Muscle of arm (tissue), 12 donors: ENCODE results near the gene FAM114A2. TPM values are rescaled to one million over a fixed set of nuclear protein-coding genes. Genes with fewer than 3 reads are reported as not detected.
"Not testable (repeated sequence)": the region's sequence is repeated elsewhere in the genome, so short reads cannot be mapped to it uniquely, and the experiment has no call there.

ENCODE experiments used
- DNase-seq: peaks from one replicate; pipeline ENCODE4 v3.0.0-alpha.2; 2013
- polyA plus RNA-seq, 12 donors: library from polyadenylated mRNA; unstranded; fragments of 120-200 nt; gene quantifications; one replicate each; pipeline ENCODE4 v1.2.1, GENCODE V29; 2013; ENCODE audit not compliant: insufficient read length in 12 of 12

Gene FAM114A2
- polyA plus RNA-seq, 12 donors = 17.7 to 33.6 (median 21.4) TPM; not detected in 1

DNA sequence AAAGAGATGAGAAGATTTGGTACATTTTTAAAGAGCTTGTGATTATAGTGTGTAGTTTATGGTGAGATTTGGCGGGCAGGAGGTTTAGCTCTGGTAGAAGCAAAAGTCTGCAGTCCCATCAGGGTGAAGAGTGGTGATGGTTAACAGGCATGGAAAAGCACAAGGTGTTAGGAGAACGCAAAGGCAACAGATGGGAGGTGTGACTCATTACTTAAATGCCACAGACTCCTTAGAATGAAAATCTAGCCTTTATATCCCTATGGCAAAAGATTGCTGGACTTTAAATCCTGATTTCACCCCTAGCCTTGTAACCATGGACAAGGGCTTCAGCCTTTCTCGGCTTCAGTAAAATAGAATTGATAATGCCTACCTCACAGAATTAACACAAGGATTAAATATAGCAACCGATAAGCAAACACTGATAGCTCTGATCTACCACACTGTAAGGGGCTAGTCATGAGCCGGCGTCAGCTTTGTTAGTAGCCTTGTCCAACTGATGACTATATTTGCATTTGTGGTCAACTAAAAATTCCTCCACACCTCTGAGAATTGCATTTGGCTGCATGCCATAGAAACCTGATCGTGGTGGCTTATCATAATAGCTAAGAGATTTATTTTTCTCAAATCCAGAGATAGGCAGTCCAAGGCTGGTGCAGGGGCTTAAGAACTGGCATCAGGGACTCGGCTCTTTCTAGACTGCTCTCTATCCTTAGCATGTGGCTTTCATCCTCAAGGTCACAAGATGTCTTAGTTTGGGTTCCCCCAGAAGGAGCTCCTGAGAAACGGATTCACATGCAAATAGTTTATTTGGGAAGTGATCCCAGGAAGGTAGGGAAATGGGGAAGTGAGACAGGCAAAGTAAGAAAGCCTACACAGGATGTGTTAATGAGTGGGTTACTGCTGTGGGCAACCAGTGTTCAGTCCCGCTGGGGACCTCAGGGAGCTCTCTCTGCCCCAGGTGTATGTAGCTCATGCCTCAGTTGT, 19.6 kb upstream of the FAM114A2 start:
- DNase-seq = no peak

DNA sequence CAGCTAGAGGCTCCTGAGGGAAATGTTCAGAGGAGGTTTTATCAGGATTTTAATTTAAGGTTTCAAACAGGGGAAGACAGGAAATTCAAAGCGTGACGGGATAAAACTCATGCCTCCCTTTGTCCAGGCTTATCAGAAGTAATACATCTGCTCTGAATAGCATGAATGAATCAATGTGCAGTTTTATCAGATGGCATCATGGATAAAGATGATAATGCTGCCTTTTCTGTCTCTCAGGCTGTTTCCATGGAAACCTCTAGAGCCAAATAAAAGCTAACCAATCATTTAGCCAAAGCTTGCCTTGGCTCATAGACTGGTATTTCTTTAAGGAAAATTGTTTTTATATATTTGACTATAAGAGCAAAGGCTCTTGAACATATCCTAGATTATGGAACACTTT, 16.5 kb upstream of the FAM114A2 start:
- DNase-seq = no peak

DNA sequence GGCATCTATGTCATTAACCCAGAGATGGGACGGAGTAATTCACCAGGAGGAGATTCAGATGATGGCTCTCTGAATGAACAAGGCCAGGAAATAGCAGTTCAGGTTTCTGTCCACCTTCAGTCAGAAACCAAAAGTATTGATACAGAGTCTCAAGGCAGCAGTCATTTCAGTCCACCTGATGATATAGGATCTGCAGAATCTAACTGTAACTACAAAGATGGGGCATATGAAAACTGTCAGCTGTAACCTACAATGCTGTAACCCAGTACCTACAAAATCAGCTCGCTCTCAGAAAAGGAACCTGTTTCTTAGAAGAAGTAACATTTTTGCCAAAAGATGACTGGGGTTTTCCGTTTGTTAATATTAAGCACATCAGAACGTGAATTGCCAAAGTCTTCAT, 14.8 kb upstream of the FAM114A2 start:
- no peak for DNase-seq

- no peak for DNase-seq
Measured at GRCh38 chr5:154049636-154050035, 10.9 kb upstream of the FAM114A2 start.

DNA sequence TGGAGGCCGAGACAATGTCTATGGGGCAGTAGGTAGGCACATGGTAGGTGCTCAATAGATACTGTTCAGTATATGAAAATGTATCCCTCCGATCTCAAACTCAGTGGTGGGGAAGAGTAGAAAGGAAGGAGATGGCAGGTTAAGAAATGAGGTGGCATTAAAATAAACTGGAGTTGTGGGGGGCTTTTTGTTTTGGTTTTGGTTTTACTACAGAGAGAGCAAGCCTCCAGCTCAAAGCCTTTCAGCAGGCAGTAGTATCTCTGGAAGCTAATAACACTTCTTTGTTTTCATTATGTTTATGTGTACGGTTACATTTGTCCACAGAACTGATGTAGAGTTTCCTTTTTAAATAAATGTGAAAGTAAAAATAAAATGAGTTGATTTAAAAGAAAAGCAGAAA, 8.6 kb upstream of the FAM114A2 start:
- DNase-seq = no peak

DNA sequence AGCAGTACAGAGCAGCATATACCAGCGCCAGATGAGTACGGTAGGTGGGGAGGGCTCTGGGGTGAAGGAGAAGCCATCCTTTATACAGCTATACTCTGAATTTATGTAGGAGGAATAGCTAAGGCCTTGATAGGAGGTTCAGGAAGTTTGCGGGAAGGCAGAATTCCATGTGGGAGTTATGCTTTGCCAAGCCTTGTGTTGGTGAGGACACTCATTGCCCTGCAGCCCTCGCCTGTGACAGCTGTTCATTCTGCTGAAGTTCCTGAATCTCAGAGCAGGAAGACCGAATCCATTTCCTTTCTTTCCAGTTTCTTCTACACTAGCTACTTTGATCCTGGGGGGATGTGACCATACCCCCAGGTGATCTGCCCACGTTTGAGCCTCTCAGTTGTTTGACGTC, 7.8 kb upstream of the FAM114A2 start:
- no peak for DNase-seq

GRCh38 chr5:154044581-154044980, 5.9 kb upstream of the FAM114A2 start:
- DNase-seq = no peak

- DNase-seq = no peak
Measured at GRCh38 chr5:154044099-154044498, 5.4 kb upstream of the FAM114A2 start.

GRCh38 chr5:154042766-154043165, 4.1 kb upstream of the FAM114A2 start:
- peak; percentile 14 for DNase-seq

- no peak for DNase-seq
Measured at GRCh38 chr5:154039458-154039829, 734 bp upstream of the FAM114A2 start.

- no peak for DNase-seq
Measured at GRCh38 chr5:154038261-154038706, 426 bp downstream of the FAM114A2 start.

- no peak for DNase-seq
Measured at GRCh38 chr5:154034944-154035343, 3.8 kb downstream of the FAM114A2 start.

- DNase-seq = no peak
Measured at GRCh38 chr5:154031937-154032489, 6.7 kb downstream of the FAM114A2 start.

DNA sequence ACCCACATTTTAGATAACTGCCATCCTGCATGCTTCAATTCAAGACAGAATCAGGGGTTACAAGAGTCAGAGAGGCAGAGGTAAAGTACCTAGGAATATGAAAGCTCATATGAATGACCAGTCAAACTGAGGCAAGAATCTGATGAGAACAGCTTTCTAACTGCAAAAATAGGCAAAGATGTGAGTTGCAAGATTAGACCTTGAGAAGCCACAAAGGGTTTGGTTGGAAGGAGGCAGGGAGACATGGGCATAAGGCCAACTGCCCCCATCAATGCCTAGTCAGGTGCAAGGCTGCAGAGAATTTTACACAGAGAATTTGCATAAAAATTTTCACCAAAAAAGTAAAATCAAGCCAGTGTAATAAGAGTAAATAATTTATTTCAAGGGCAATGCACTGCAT, 12.8 kb downstream of the FAM114A2 start:
- DNase-seq = no peak

DNA sequence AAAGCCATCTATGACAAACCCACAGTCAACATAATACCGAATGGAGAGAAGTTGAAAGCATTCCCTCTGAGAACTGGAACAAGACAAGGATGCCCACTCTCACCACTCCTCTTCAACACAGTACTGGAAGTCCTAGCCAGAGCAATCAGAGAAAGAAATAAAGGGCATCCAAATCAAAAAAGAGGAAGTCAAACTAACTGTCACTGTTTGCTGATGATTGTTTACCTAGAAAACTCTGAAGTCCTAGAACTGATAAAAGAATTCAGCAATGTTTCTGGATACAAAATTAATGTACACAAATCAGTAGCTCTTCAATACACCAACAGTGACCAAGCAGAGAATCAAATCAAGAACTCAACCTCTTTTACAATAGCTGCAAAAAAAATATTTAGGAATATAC, 19.8 kb downstream of the FAM114A2 start:
- DNase-seq = not testable (repeated sequence)

DNA sequence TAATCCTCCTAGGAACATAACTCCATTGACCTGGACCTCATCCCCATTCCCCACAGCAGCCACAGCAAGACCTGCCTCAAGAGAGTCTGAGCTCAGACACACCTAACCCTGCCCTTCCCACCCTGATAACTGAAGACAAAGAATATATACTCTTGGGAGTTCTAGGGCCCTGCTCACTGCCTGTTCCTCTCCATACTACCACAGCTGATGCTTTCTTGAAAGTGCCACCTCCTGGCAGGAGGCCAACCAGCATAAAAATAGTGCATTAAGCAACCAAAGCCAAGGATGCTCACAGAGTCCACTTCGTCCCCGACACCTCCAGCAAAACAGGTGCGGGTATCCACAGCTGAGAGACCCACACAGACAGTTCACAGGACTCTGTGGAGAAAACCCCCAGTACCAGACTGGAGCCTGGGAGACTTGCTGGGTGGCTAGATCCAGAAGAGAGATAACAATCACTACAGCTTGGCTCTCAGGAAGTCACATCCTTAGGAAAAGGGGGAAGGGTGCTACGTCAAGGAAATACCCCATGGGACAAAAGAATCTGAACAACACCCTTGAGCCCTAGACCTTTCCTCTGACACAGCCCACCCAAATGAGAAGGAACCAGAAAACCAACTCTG, 23.5 kb downstream of the FAM114A2 start:
- no peak for DNase-seq

GRCh38 chr5:154010660-154011059, 28.1 kb downstream of the FAM114A2 start:
- DNase-seq = no peak

DNA sequence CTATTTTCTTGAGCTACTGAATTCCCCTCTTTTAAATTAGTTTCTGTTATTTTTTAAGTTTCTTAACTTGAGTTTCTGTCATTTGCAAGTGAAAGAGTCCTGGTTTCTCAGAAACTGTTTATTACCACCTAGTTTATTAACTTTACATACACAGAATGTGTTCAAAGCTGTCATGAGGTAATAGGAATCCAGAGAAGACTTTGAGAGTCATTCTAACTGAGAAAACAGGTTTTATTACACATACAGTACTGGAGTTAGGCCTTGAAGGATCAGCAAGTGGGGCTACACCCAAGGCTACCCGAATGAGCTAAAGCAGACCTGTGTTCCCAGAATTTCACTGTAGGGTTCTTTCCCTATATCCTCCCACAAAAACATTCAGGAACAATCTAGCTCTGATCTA, 33.1 kb downstream of the FAM114A2 start:
- DNase-seq = no peak

DNA sequence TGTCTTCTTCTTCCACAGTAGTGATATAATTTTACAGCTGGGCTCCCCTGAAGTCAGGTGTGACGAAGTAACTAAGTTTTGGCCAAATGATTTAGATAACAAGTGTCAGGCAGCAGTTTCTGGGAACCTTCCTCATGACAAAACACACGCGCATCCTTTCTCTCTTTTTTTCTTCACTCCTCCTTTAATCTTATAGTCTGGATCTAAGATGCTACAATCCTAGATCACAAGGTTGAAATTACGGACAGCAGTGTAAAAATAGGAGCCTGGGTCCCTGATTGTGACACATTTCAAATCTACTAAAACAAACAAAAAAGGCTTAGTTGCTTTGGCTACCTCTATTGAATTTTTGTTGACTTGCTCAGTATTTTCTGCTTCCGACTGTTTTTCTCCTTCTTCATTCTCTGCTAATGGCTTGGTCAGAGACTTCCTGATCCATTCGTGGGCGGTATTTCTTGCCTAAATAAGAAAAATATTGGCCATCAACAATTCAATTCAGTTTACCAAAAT, 36.1 kb downstream of the FAM114A2 start:
- peak; percentile 1 for DNase-seq

GRCh38 chr5:154002093-154002492, 36.6 kb downstream of the FAM114A2 start:
- peak; percentile 12 for DNase-seq

- no peak for DNase-seq
Measured at GRCh38 chr5:154000703-154001102, 38.0 kb downstream of the FAM114A2 start.

DNA sequence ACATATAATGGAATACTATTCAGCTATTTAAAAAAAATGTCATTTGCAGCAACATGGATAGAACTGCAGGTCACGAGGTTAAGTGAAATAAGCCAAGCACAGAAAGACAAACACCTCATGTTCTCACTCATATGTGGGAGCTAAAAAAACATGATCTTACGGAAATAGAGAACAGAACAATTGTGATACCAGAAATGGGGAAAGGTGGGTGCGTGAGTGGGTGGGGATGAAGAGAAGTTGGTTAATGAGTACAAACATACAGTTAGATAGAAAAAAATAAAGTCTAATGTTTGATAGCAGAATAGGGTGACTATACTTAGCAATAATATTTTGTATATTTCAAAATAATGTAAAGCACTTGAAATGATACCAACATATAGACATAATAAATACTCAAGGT, 38.7 kb downstream of the FAM114A2 start:
- no peak for DNase-seq

DNA sequence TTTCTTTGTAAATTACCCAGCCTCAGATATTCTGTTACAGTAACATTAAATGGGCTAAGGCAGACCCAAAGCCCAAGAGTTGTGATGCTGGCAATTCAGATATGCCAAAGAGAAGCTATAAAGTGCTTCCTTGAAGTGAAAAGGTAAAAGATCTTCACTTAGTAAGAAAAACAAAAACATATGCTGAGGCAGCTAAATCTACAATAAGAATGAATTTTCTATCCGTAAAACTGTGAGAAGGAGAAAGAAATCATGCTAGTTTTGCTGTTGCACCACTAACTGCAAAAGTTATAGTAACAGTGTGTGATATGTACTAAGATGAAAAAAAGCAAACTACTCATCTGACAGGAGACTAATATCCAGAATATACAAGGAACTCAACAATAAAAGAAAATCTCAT, 39.9 kb downstream of the FAM114A2 start:
- DNase-seq = no peak
